Eye (tissue), 1 donor: ENCODE results near the gene ARMC9.
A peak's percentile ranks its signal among the peaks of the same experiment; 100 is the strongest.
"Not testable (repeated sequence)": the region's sequence is repeated elsewhere in the genome, so short reads cannot be mapped to it uniquely, and the experiment has no call there.

Experiments
- DNase-seq: peaks from one replicate; pipeline ENCODE4 v3.0.0-alpha.2; 2015

Gene ARMC9

DNA sequence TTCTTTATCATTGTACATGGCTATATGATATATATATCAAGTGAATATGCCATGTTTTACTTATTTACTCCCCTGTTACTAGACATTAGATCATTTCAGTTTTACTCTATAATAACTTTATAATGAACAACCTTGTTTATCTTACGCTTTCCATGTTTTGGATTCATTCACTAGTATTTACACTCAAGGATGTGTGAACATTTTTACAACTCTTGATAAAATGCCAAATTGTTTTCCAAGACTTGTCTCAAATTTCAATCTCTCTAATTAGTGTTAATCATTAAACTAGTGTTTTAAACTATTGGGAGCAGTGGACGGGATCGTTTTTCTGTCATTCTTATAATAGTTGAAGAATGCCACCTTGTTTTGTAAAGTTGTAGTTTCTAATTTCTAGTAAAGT, 145.6 kb downstream of the ARMC9 start:
- no peak for DNase-seq

DNA sequence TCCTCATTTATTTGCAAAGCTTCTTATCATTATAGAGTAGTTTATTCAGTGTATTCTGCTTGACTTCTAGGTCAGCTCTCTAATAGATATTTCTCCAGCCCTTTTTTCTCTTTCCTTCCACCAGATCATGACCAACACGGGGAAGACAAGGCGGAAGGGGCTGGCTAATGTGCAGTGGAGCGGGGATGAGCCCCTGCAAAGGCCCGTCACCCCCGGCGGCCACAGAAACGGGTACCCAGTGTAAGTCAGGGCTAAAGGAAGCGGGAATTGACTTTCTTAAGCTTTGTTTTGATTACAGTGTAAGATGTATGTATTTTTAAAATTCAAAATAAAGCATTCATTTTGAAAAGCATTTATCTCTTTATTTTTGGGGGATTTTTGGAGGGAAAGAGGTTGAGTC, 146.4 kb downstream of the ARMC9 start:
- DNase-seq, result no peak

DNA sequence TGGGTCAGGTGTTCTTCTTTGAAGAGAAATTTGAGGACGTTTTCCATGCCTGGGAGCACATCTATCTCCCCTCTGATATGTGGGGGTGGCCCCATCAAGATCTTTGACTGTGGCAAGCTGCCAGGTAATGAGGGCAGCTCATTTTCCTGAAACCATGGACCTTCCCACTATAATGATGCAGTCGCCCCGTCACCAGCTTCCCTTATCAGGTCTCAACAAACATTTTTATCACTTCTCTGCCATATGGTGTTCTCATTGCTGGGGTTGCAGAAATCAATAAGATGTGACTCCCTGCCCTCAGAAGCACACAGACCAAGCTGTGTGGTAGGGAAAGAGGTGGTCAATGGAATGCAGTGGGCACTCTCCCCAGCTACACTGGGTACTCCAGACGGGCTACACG, 148.7 kb downstream of the ARMC9 start:
- no peak for DNase-seq

DNA sequence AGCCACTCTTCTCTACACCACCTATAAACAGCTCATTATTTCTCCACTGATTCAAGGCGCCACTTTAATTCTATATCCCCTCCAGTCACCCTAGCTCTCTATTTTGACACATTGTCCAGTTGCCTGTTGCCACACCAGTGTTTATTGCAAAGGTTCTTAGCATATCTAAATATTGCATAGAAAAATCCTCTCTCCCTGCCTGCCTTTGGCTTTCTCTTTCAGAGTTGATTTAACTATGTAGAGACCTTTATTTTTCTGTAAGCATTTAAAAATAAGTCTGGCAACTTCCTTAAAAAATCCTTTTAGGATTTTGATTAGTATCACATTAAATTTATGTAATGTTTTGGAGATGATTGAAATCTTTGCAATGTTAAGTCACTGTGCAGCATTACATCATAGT, 149.2 kb downstream of the ARMC9 start:
- DNase-seq, result no peak

DNA sequence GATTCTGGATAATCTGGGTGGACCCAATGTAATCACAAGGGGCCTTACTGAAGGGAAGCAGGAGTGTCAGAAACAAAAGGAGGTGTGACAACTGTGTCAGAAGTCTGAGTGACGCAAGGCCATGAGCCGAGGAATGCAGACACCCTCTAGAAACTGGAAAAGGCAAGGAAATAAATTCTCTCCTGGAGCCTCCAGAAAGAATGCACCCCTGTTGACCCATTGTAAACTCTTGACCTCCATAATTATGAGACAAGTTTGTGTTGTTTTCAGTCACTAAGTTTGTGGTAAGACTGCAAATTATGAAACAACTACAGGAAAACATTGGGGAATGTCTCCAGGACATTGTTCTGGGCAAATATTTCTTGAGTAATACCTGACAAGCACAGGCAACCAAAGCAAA, 149.7 kb downstream of the ARMC9 start:
- no peak for DNase-seq

DNA sequence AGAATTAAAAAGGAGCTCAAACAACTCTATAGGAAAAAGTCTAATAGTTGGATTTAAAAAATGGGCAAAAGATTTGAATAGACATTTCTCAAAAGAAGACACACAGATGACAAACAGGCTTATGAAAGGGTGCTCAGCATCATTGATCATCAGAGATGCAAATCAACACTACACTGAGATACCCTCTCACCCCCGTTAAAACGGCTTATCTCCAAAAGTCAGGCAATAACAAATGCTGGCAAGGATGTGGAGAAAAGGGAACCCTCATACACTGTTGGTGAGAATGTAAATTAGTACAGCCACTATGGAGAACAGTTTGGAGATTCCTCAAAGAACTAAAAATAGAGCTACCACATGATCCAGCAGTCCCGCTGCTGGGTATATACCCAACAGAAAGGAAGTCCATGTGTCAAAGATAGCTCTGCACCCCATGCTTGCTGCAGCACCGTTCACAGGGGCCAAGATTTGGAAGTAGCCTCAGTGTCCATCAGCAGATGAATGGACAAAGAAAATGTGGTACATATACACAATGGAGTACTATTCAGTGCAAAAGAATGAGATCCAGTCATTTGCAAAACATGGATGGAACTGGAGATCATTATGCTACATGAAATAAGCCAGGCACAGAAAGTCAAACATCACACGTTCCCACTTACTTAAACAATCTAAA, 150.4 kb downstream of the ARMC9 start:
- no peak for DNase-seq

DNA sequence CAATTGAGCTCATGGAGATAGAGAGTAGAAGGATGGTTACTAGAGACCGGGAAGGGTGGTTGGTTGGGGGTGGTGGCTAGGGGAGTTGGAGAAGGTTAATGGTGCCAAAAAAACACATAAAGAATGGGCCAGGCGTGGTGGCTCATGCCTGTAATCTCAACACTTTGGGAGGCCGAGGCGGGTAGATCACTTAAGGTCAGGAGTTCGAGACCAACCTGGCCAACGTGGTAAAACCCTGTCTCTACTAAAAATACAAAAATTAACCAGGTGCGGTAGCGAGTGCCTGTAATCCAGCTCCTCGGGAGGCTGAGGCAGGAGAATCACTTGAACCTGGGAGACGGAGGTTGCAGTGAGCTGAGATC, 150.9 kb downstream of the ARMC9 start:
- not testable (repeated sequence) for DNase-seq

DNA sequence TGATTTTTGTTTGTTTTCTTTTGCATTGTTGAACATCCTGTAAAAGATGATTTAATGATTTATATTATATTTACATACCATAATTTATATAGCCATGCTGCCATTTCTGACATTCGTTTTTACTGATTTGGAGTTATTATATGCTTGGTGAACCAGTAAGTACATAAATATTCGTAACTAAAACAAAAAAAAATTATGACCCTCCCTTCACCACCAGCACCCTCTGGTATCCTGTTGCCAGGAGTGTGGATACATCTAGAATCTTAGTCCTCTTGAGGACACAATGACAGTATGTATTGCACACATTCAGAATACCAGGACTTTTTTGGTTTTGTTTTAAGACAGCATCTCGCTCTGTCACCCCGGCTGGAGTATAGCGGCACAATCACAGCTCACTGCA, 153.2 kb downstream of the ARMC9 start:
- no peak for DNase-seq

DNA sequence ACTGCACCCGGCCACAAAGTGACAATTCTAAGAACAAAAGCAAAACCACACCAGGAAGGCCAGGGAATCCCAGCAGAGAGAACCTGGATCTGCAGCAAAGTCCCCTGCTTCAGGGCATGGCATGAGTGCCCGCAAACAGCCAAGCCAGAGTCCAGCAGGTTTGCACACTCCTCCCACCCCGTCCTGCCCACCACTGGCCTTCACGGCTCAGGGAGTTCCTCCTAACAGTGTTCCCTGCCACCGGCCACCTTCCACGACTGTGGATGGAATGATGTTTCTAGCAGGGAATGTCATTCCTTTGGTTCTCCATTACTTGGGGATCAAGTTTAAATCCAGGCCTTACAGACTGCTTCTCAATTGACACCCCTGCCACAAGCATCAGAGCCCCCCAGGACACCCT, 155.0 kb downstream of the ARMC9 start:
- DNase-seq, result no peak

DNA sequence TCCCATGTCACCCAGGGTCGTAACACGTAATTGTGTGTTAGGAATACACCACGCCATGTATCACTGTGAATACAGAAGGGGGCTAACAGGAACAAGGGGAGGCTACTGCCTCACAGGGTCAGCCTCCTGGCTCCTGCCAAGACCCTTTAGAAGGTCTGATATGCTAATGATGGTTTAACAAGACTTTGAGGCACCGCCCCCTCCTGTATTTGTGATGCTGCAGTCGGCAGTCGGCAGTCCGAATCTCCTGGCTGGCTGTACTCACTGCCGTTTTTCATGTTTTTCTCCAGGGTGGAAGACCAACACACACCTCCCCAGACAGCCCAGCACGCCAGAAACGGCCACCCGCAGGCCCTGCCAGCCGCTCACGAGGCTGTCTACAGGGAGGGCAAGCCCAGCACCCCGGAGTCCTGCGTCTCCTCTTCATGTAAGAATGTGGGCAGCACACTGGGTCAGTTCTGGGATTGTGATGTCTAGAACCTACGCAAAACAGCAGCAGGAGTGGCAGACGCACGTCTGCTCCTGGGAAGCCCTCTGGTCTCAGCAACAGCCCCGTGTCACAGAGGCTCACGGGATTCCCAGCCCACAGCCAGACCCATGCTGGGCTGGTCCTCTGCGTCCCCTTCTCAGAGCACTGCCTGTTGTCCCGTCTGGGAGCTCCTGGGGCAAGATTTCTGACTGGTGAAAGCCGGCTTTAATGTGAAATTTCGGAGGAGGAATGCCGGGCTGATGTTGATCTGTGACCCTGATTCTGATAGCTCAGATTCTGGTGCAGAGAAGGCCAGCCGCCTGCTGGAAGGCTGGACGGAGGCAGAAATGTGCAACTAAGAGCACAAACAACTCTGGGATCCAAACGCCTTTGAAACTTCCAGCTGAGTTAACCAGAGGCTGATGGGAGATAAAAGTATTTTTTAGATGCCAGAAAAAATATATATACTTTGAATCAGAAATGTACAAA, 157.4 kb downstream of the ARMC9 start:
- peak; percentile 46 for DNase-seq

DNA sequence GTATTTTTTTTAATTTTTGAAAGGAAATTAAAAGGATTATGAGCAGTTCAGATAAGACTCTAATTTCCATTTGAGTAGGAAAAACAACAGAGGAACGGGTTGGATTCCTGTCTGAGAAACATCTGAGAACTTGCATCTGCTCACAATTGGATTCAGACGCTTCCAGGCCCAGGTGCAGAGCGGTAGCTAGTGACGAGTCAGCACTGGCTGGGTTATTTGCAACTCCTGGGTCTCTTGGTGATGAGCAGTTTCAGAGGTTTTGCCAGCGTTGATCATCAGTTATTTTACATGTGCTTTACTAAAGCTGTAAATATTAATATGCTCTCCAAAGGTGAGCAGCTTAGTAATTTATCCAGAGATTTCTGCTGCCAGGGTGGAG, 158.0 kb downstream of the ARMC9 start:
- peak; percentile 38 for DNase-seq

DNA sequence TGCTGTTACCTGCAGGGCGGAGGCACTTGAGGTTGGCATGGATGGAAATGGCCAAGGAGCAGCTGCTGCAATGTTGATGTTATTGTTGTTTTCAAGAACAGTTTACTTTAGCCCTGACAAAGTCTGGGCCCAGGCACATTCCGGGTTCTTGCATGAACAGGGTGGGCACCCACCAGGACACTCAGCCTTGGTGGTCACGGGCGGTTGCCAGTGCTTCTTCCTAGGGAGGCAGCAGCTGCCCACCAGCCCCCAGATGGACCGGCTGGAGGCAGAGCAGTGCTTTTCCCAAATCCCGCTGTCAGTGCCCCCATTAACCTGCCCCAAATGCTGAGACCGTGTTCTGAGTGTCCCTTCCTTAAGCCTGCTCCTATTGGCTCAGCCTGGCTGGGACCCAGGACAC, 158.6 kb downstream of the ARMC9 start:
- no peak for DNase-seq

DNA sequence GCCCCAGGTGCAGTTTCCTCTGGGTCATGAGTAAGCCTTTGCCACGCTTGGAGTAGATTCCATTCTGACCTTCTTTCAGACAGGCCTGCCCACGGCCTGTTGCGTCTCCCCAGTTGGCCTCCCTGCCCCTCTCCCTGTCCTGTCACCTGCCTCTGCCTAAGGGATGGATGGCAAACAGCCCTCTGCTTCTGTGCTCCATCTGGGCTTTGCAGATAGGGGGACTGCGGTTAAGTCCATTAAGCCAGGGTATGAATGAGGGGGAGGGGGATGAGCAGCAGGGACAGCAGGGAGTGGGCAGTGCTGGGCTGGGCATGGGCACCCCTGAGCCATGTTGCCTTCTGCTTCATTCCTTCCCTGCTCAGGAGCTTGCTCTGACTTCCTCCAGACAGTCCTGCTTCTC, 159.5 kb downstream of the ARMC9 start:
- no peak for DNase-seq

DNA sequence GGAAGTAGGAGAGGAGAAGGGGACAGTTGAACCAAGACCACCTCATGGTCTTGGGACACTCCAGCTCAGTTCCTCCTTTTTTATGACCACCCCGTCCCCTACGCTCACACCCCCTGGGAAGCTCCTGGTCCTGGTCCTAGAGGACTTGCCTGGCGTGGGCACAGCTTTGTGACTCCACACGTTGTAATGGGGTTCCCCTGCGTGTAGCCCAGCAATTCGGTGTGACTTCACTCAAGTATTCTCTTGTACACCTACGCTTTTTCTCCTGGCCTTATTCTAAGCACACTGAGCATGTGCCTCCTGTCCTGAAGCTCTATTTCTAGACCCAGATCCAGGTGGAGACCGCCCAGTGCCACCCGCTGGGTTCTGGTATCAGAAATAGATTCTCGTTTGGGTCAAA, 161.0 kb downstream of the ARMC9 start:
- no peak for DNase-seq

DNA sequence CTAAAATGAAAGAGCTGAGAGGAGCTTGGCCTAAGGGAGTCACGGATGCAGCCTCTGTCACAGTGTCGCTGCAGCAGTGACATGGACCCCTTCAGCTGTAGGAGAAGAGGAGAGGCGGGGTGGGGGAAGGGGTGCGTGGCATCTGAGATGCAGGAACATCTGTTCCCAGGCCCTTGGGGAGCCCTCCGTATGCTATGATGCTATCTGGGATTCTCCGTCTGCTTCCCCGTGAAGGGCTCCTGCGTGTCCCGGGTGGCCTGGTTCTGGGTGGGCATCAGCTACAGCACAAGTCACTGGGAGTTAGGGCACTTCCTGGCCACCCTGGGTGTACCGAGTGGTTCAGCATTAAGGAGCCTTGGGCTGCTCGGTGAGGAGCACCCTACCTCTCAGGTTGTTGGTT, 161.5 kb downstream of the ARMC9 start:
- peak; percentile 58 for DNase-seq

DNA sequence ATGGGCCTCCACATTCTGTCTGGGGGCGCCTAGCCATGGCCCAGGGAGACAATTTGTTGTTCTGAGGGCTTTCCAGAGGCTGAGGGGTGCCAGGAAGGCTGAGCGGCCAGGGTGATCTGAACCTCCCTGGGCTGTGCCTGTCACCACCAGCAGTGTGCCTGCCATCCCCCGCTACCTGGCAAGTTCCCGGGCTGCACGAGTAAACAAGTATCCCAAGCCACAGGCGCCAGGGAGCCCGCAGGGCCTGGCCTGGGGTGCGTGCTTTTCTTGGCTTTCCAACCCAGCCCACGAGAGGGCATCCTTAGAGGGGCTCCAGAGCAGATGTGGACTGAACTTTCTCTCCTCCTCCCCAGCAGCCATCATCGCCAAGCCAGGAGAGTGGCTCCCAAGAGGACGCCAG, 162.0 kb downstream of the ARMC9 start:
- DNase-seq, result no peak

DNA sequence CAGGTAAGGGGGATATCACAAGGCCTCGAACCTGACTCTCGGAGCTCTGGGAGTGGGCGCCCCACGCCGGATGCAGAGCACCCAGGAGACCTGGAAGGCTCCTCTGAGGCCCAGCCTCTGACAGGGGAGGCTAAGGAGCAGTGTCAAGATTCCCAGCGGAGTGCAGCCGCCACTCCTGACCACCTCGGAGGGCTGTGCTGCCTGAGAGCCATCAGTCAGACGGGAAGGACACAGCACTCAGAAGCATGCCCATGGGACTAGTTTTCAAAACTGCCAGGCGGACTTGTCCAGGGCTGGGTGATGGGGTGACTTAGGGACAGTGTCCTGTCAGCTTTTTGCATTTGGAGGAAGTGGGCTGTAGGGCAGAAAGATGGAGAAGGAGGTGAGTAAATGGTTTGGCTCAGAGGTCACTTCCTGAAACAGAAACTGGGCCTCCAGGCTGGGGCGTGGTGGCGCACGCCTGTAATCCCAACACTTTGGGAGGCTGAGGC, 162.5 kb downstream of the ARMC9 start:
- DNase-seq, result no peak

DNA sequence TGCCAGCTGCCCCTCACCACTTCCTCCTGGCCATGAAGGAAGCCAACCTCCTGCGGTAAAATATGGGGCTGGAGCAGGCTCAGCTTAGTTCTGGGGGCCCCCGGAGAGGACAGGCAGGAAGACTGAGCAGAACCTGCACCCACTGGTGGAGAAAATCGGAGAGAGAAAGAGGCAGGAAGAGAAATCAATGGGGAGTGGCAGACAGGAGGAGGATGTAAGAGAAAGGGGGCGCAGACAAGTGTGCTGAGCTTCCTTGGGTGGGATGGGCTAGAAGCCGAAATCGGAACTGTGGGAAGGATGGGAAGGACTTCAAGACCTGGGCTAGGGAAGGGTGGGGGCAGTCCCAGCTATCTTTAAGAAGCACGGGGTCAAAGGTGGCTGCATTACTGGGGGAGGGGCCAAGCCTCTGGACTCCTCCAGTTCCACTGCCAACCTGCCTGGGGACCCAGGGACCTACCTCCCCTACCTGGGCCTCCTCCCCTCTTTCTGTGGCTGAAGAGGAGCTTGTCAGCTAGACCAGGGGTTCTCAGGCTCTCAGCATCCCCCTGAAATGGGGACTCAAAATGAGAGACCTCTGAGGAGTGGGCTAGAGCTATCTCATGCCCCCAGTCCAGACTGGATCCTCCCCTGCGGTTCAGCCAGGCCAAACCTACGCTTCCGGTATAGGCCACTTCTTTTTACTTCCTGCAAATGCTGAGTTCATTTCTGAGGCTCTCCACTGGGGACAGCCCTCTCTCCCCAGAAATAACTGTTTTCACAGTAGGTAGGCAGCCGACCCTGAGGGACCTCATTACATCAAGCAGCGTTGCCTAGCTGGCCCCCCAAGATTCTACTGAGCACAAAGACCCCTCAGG, 163.5 kb downstream of the ARMC9 start:
- DNase-seq, result no peak

DNA sequence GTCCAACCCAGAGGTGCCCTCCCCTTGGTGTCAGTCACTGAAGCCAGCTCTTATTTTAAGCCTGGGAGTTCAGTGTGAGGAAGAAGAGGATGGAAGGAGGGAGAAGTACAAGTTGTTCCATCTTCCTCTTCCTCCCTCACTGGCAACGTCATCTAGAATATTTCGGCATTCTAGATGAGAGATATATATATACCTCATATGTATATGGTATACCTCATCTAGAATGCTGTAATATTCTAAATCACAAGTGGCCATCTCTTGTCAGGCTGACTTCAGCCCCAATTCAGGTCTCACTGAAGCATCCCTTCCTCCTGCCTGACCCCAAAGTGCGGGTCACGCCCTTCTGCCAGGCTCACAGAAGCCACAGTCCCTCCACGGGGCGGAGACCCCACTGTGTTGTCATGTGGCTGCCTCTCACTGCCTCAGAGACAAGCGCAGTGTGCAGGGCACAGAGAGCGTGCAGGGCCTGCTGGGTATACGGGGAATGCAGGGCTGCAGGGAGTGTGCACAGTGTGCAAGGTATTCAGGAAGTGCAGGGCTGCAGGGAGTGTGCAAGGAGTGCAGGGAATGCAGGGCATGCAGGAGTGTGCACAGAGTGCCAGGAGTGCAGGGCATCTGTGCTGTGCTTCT, 164.2 kb downstream of the ARMC9 start:
- no peak for DNase-seq

DNA sequence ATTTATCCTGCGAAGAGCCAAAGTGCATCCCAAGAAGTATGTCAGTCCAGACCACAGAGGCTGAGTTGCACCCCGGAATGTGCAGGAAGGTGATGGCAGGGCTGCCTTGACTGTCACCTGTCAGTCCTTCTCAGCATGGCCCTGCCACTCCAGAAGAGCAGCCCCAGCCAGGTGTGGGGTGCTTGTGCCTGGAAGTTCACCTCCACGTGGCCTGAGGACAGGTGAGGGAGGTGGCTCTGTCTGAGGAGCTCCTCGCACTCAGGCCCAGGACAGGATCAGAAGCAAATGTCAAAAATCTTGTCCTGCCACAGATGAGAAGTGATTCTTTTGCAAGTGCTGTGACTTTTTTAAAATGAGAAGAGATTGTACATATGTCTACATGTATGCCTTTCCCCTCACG, 165.6 kb downstream of the ARMC9 start:
- DNase-seq, result no peak

DNA sequence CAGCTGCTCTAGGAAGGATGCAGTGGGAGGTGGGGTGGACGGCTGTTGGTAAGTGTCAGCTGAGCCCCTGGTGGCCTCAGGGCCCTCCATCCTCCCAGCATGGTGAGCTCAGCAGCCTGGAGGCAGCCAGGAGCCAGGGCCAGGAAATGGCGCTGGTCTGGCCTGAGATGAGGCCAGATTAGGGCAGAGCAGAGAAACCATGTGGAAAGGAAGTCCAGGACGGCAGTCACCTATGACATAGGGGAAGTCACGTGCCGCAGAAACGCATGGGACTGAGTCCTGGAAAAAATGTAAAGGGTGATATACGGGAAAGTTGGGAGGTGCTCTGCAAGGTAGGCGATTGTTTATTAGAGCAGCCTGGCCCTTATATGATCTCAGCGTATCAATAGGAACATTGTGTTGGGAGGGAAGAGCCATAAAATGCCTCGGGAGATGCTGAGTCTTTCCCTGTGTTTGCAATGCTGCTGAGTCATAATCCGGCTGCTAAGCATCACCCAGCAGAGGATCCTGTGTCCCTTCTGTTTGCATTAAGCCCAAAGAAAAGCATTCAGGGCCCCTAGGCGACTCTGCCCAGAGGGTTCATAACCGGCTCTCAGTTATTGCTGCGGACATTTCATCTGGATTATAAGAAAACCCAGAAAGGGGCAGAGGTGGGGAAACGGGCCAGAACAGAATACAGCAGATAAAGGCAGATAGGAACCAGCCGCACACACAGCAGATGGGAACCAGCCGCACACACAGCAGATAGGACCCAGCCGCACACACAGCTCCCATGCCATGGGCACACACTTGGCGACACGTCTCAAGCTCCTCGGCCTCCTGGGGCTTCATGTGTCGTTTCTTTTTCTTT, 166.8 kb downstream of the ARMC9 start:
- peak; percentile 62 for DNase-seq

DNA sequence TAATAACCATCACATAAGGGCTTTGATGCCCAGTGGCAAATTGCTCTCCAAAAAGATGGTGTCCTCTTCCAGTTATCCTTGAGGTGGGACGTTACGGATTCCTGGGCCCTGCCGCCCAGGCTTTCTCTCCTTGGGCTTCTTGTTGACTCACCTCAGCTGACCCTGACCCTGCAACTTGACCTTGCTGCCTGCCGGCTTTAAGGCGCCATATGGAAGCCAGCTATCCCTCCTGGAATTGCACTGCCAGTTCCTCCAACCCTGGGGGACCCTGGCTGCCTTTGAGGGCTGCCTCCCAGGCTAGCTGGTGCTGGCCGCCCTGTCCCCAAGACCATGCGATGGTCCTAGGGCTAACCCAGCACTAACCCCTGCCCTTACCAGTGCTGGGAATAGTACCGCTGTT, 168.7 kb downstream of the ARMC9 start:
- DNase-seq, result no peak
